ENCODE measurements around the gene GNPAT.

GNPAT gene

DNA sequence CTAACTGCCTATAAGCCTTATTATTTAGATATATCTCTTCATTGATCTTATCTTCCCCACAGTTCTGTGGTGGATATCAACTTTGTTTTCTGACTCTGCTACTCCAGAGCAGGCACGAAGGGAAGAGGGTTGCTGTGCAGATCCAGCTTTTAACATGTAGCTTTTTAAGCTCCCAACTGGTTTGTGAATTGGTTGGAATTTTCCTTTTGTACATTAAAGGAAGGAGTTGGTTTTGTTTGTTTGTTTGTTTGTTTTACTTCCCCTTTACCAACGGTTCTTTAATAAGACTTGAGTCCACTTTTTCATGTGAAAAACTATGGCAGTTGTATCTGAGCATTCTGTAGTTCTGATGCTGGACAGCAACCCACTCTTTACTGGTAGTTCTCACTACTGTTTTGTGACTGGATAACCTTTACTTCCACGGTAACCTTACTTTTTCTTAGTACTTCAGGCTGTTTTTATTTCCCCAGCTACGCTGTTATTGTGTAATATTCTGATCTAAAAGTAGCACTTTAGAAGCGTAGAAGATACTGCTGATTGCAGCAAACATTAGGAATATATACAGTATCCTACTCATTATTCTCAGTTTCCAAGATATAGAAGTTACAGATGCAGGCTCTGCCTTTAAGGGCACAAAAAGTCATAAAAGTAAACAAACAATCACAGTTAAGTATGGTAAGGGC, 1.6 kb downstream of the GNPAT start:
- no peak for DNase-seq (ENCODE audit: low read depth in 4 of 4, low spot score in 1 of 4)

- DNase-seq (ENCODE audit: low read depth in 4 of 4, low spot score in 1 of 4), result no peak
Measured at GRCh38 chr1:231248778-231249177, 7.8 kb downstream of the GNPAT start.

DNA sequence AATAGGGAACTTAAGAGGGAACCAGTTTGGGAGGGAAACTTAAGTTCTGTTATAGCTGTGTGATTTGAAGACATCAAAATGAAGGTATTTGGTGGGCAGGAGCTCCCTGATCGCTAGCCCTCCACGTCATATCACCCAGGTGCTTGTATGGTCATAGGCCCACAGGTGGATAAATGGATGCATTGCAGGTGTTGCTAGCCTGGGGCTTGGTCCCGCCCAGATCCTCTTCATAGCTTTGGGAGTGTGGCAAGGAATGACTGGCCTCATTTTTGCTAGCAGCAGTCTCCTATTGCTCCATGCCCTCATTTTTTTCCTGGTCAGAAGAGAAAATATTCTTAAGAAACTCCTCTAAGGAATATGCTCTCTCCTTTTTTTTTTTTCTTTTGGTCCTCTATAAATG, 11.3 kb downstream of the GNPAT start:
- DNase-seq (ENCODE audit: low read depth in 4 of 4, low spot score in 1 of 4), result no peak

DNA sequence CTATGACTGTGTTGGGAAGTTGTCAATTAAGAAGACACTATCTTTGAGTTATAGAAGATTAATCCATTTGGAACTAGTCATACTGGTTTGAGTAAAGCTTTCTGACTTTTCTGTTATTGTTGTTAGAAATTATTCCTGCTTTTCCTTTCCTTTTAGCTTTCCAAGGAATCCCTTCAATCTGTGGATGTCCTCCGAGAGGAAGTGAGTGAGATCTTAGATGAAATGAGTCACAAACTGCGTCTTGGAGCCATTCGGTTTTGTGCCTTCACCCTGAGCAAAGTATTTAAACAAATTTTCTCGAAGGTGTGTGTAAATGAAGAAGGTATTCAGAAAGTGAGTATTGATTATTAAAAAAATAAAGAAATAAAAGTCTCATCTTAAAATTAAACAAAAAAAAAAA, 19.3 kb downstream of the GNPAT start:
- no peak for DNase-seq (ENCODE audit: low read depth in 4 of 4, low spot score in 1 of 4)

DNA sequence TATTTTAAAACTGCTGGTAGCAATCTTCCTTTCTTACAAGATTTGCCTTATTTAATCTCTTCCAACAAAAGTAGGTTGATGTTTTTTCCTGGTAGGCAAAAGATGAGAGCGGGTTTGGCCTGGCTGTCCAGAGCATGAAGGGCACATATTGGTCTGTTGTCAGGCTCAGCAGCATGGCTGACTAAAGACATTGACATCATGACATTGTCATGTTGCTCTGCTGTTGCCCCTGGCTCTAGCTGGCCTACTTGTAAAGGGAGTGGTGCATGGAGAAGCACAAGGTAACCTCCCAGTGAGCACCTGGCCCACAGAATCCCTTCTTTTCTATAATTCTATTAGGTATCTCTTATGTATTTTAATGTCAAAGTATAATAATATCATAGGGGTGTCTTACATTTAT, 23.6 kb downstream of the GNPAT start:
- no peak for DNase-seq (ENCODE audit: low read depth in 4 of 4, low spot score in 1 of 4)

- DNase-seq (ENCODE audit: low read depth in 4 of 4, low spot score in 1 of 4), result no peak
Measured at GRCh38 chr1:231265379-231265778, 24.4 kb downstream of the GNPAT start.

GRCh38 chr1:231266811-231267322, 25.9 kb downstream of the GNPAT start:
- no peak for DNase-seq (ENCODE audit: low read depth in 4 of 4, low spot score in 1 of 4)

DNA sequence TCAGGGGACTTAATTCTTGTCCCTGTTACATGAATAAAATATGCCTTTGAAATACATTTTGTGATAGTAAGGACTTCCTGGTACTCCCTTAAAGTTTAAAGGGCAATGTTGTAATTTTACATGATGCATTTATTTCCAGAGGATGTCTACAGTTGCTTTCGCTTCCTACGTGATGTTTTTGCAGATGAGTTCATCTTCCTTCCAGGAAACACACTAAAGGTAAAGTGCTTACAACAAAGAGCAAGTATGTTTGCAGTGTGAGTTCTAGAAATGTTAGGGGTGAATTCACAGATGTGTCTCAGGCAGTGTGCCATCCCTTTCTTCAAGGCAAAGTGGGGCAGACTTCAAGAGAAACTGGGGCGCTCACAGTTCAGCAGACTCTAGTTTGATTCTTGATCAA, 31.2 kb downstream of the GNPAT start:
- DNase-seq (ENCODE audit: low read depth in 4 of 4, low spot score in 1 of 4), result no peak

DNA sequence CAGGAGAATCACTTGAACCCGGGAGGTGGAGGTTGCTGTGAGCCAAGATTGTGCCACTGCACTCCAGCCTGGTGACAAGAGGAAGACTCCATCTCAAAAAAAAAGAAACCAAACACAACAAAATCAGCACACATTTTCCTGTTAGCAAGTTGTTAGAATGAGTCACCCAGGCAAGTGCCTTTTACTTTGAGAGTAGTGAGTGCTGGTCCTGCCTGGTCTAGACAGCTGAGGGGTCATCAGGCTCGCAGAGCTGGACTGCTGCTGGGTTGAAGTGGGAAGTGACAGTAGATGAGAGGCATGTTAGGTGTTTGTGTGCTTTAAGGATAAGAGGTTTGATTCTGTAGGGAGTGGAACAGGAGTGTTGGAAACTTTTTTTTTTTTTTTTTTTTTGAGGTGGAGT, 31.9 kb downstream of the GNPAT start:
- DNase-seq (ENCODE audit: low read depth in 4 of 4, low spot score in 1 of 4), result no peak

GRCh38 chr1:231274119-231274825, 33.3 kb downstream of the GNPAT start:
- no peak for DNase-seq (ENCODE audit: low read depth in 4 of 4, low spot score in 1 of 4)

DNA sequence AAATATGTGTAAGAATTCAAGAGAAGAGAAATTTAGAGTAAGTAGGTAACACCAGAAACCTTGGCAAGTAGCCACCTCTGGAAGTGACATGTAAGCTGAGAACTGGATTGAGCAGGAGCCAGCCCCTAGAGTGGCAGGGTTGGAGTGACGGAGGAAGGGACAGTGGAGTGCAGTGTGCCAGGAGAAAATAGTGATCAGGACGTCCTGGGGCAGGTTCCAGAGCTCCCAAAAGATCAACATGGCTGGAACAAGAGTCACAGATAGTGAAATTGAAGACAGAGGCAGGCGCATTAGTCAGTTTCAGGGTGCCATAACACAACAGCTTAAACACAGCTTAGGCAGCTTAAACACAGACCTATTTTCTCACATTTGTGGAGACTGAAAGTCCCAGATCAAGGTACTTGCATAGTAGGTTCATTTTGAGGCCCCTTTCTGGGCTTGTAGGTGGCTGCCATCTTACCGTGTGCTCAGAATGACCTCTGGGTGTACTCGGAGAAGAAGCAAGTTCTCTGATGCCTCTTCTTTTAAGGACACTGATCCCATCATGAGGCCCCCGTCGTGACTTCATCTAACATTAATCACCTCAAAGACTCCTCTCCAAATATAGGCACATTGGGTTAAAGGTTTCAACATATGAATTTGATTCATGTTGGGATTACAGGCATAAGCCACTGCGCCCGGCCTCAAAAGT, 37.2 kb downstream of the GNPAT start:
- no peak for DNase-seq (ENCODE audit: low read depth in 4 of 4, low spot score in 1 of 4)

DNA sequence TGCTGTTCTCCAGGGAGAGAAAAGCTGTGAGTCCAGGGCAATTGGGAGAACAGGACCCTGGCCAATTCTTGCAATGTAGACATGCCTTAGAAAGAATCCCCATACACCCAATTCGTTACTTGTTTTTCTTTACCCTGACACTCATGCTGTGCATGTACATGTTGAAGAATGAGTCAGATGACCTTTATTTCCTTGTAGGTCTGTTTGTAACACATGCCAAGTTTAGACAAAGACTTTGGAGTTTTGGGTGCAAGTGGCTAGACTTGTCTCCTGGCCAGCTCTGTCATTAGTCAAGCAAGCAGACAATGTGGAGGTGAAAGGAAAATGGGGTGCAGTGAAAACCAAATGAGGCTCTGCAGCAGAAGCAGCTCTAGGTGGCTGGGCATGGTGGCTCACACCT, 38.1 kb downstream of the GNPAT start:
- DNase-seq (ENCODE audit: low read depth in 4 of 4, low spot score in 1 of 4), result no peak

DNA sequence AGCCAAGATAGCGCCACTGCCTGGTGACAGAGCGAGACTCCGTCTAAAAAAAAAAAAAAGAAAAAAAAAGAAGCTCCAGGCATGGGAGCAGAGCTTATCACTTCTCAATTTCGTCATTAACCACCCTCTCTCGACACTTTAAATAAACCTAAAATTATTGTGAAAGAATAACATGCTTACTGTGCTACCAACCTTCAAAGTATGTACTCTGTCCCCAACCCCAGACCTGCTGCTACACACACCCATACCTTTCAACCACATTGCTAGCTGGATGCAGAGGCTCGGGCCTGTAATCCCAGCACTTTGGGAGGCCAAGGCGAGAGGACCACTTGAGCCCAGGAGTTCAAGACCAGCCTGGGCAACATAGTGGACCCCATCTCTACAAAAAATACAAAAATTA, 38.7 kb downstream of the GNPAT start:
- DNase-seq (ENCODE audit: low read depth in 4 of 4, low spot score in 1 of 4), result no peak

DNA sequence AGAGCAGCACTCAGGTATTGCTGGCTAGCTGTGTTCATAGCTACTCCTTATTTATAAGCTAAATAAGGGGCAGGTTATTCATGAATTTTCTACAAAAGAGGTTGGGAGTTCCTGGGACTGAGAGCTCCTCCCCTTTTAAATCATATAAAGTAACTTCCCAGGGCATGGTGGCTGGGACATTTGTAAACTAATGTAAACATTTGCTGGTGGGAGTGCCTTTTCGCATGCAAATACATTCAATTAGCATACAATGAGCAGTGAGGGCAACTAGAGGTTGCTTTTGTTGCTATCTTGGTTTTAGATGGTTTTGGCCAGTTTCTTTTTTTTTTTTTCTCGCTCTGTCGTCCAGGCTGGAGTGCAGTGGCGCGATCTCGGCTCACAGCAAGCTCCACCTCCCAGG, 43.4 kb downstream of the GNPAT start:
- no peak for DNase-seq (ENCODE audit: low read depth in 4 of 4, low spot score in 1 of 4)

DNA sequence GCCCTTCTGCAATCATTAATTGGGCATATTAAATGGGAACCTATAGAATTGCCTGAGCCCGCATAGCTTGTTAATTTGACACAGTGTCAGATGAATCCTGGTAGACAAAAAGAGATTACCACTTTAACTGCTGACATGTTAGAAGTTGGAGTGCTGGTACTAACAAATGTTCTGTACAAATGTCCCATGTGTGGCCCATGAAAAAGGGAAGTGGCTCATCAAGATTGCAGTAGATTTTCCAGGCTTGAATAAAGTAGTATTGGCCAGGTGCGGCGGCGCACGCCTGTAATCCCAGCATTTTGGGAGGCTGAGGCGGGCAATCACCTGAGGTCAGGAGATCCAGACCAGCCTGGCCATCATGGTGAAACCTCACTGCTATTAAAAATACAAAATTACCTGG, 45.6 kb downstream of the GNPAT start:
- DNase-seq (ENCODE audit: low read depth in 4 of 4, low spot score in 1 of 4), result no peak

- no peak for DNase-seq (ENCODE audit: low read depth in 4 of 4, low spot score in 1 of 4)
Measured at GRCh38 chr1:231295938-231296337, 54.9 kb downstream of the GNPAT start.

DNA sequence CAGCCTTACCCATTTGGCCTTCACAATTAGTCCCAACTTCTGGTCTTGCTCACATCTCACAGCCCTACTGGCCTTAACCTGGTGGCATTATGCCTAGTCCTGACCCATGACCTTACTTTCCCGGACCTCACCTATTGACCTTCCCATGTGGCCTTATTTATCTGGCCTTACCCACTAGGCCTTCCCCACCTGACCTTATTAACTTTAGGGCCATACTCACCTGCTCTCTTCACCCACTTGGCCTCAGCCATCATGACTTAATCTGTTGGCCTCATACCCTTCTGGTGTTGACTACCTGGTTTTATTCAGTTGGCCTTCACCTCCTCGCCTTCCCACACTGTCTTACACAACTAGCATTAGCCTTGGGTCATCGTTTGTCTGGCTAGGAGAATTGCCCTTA, 61.0 kb downstream of the GNPAT start:
- no peak for DNase-seq (ENCODE audit: low read depth in 4 of 4, low spot score in 1 of 4)

DNA sequence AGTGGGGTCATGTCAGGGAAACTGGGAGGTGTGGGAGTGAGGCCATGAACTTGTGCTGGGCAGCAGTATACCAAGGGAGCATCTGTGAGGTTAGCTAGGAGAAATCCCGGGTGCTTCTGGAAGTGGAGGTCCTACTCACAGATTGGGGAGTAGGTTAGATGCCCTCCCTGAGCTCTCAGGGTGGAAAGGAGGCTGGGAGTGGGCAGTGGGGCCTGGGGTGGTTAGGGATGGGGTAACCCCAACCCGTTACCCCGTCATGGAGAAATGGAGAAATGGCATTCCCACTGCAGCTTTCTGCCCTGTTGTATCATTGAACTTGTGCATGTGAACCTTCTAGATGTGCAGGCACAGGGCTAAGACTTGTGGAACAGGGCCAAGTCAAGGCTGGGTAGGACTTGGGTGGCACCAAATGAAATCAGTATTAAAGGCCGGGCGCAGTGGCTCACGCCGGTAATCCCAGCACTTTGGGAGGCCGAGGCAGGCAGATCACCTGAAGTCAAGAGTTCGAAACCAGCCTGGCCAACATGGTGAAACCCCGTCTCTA, 69.5 kb downstream of the GNPAT start:
- no peak for DNase-seq (ENCODE audit: low read depth in 4 of 4, low spot score in 1 of 4)

DNA sequence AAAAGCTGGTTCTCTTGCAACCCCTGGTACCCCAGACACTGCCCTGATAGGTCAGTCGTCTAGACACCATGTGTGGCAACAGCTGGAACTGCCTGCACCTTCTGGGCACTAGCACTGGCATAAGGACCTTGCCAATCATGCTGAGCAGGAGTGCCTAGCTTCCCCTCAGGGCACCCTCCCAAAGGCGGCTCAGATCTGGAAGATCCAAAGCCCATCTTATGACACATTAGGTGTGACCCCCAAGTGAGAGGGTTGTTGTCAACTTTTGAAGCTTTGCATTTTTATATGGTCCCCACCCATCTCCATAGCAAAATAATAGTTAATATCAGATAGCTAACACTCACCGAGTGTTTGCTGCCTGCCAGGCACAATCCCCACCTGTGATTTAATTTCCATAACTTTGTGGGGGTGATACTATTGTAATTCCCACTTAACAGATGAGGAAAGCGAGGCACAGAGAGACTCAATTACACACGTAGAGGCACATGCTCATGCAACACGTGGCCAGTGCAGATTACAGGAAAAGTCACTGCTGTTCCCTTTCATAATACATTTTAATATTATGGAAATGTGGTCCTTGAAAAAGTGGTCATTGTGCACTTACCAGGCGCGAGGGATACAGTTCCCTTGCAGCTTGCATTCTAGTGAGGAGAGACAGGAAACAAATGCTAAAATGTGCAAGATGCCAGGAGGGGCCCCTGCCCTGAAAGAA, 70.9 kb downstream of the GNPAT start:
- DNase-seq (ENCODE audit: low read depth in 4 of 4, low spot score in 1 of 4), result no peak

- no peak for DNase-seq (ENCODE audit: low read depth in 4 of 4, low spot score in 1 of 4)
Measured at GRCh38 chr1:231312432-231312788, 71.4 kb downstream of the GNPAT start.

DNA sequence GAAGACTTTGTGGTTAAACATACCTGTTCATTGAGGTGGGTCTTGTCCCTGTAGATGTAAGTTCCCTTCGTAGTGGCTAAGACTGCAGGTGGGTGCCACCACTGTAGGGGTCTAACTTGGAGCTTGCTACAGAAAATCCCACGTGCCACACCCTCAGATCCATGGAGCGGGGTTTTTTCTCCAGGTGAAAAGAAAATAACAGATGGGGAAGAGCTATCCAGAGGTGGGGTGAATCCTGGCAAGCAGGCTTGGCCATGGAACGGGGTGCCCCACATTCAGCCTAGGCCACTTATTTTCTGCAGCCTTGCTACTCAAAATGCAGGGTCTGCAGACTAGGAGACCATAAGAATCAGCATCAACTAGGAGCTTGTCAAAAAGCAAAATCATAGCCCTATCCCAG, 72.6 kb downstream of the GNPAT start:
- no peak for DNase-seq (ENCODE audit: low read depth in 4 of 4, low spot score in 1 of 4)
